Endothelial cell of umbilical vein (primary cell): ENCODE results near the gene MLIP. TPM values are rescaled to one million over a fixed set of nuclear protein-coding genes. Genes with fewer than 3 reads are reported as not detected.

Experiments used
- BruUV-seq: library from RNA; stranded (reverse); fragments of 400-500 nt; replicated peaks from 2 replicates; lab custom pipeline; 2021; lab: Mats Ljungman, UMichigan
- CTCF ChIA-PET: fragments of 300-600, 350-600 bp; sonication (Branson Sonifier 250); formaldehyde crosslinking; loops from one replicate; lab custom pipeline; 2021; ENCODE audit warnings: antibody characterized with exemption, inconsistent platforms; lab: Charles Lee
- POLR2A ChIA-PET: fragments of 300-600, 350-600 bp; sonication (Branson Sonifier 250); formaldehyde crosslinking; loops from one replicate; lab custom pipeline; 2021; ENCODE audit warnings: antibody characterized with exemption, inconsistent platforms; lab: Charles Lee
- DNase-seq: peaks from one replicate; pipeline ENCODE4 v3.0.0-alpha.2; 2011; ENCODE audit warnings: low read depth, low spot score
- FAIRE-seq: peaks from 2 replicates; lab custom pipeline; 2011; peaks lifted over from hg19 to GRCh38; lab: Jason Lieb, UNC
- H2AFZ ChIP-seq: 2 replicates; pipeline ENCODE4 v1.6.0; 2012; ENCODE audit warnings: low read depth, low read length, control low read depth, inconsistent platforms
- H3K27ac ChIP-seq: 2 replicates; pipeline ENCODE4 v1.5.1; 2011; ENCODE audit warnings: low read depth, mild to moderate bottlenecking, control low read depth, low read length, moderate library complexity; ENCODE audit not compliant: insufficient read depth
- H3K27me3 ChIP-seq, 2 experiments: 2 replicates each; pipeline versions ENCODE4 v1.6.0 to v1.6.1; 2011; ENCODE audit warnings: low read length in 2 of 2, mixed read lengths in 1 of 2; ENCODE audit not compliant: control insufficient read depth in 2 of 2, insufficient read depth in 2 of 2
- H3K36me3 ChIP-seq, 2 experiments: 2 replicates in 1 of 2; 3 replicates in 1 of 2; pipeline ENCODE4 v1.5.1; 2011; ENCODE audit warnings: low read length in 2 of 2, mild to moderate bottlenecking in 1 of 2, moderate library complexity in 1 of 2; ENCODE audit not compliant: control insufficient read depth in 2 of 2, insufficient read depth in 2 of 2; ENCODE audit errors: extremely low read depth in 1 of 2
- H3K4me1 ChIP-seq: 3 replicates; pipeline ENCODE4 v1.5.1; 2011; ENCODE audit warnings: mild to moderate bottlenecking, low read length; ENCODE audit not compliant: control insufficient read depth, insufficient read depth; ENCODE audit errors: extremely low read depth
- H3K4me2 ChIP-seq: 2 replicates; pipeline ENCODE4 v1.6.1; 2011; ENCODE audit warnings: low read length, control low read depth, mixed read lengths; ENCODE audit not compliant: insufficient read depth
- H3K4me3 ChIP-seq, 3 experiments: fragments of 200-600 bp in 1 of 3; sonication (generic), shearing (Covaris generic) in 1 of 3; replicated peaks in 1 of 3; 2 replicates each; pipeline ENCODE4 v1.5.1; 2011 to 2016; ENCODE audit warnings: control low read depth in 3 of 3, low read length in 3 of 3, mild to moderate bottlenecking in 2 of 3, inconsistent platforms in 1 of 3, low read depth in 1 of 3, moderate library complexity in 1 of 3; ENCODE audit not compliant: insufficient read depth in 1 of 3
- H3K79me2 ChIP-seq: 2 replicates; pipeline ENCODE4 v1.6.0; 2012; ENCODE audit warnings: low read length, inconsistent platforms; ENCODE audit not compliant: control insufficient read depth, insufficient read depth
- H3K9ac ChIP-seq: replicated peaks from 2 replicates; pipeline ENCODE3; 2011; ENCODE audit warnings: low read length, control low read depth; ENCODE audit not compliant: insufficient read depth; ENCODE audit errors: extremely low read depth
- H3K9me1 ChIP-seq: replicated peaks from 3 replicates; pipeline ENCODE4 v1.6.0; 2011; ENCODE audit warnings: mild to moderate bottlenecking, low read length; ENCODE audit not compliant: control insufficient read depth, insufficient read depth; ENCODE audit errors: extremely low read depth
- H3K9me3 ChIP-seq: replicated peaks from 2 replicates; pipeline ENCODE4 v1.5.1; 2012; ENCODE audit warnings: low read length, inconsistent platforms; ENCODE audit not compliant: control insufficient read depth, insufficient read depth
- H4K20me1 ChIP-seq: replicated peaks from 2 replicates; pipeline ENCODE3; 2011; ENCODE audit warnings: mild to moderate bottlenecking, low read length; ENCODE audit not compliant: control insufficient read depth, insufficient read depth; ENCODE audit errors: extremely low read depth
- CTCF ChIP-seq, 2 donors: IDR thresholded peaks; 1 replicate in 1 of 2; 2 replicates in 1 of 2; pipeline ENCODE4 v1.5.1; 2011; ENCODE audit warnings: low read length in 2 of 2, mild to moderate bottlenecking in 2 of 2, moderate library complexity in 2 of 2, control low read depth in 1 of 2, inconsistent platforms in 1 of 2, low read depth in 1 of 2; ENCODE audit not compliant: insufficient read depth in 1 of 2; ENCODE audit errors: extremely low read depth in 1 of 2
- EZH2 ChIP-seq: IDR thresholded peaks from 2 replicates; pipeline ENCODE4 v1.6.1; 2012; ENCODE audit warnings: borderline replicate concordance, low read depth, mild to moderate bottlenecking, moderate library complexity, low read length, inconsistent platforms; ENCODE audit not compliant: severe bottlenecking
- FOS ChIP-seq: IDR thresholded peaks from 2 replicates; pipeline ENCODE4 v1.6.1; 2011; ENCODE audit warnings: mild to moderate bottlenecking, low read length, moderate library complexity, borderline replicate concordance; ENCODE audit not compliant: insufficient read depth
- GATA2 ChIP-seq: IDR thresholded peaks from 2 replicates; pipeline ENCODE4 v1.7.0; 2011; ENCODE audit warnings: low read depth, mild to moderate bottlenecking, moderate library complexity, mixed read lengths, low read length; ENCODE audit not compliant: insufficient read length, insufficient read depth
- JUN ChIP-seq: IDR thresholded peaks from 2 replicates; pipeline ENCODE4 v1.6.1; 2011; ENCODE audit warnings: borderline replicate concordance, low read depth; ENCODE audit not compliant: insufficient read length, insufficient read depth
- MYC ChIP-seq: IDR thresholded peaks from one replicate; pipeline ENCODE4 v1.6.1; 2011; ENCODE audit warnings: mild to moderate bottlenecking, low read depth, low read length
- POLR2A ChIP-seq: IDR thresholded peaks from 2 replicates; pipeline ENCODE4 v1.6.1; 2012; ENCODE audit warnings: low read depth, mild to moderate bottlenecking, control low read depth, low read length
- POLR2AphosphoS5 ChIP-seq: IDR thresholded peaks from 2 replicates; pipeline ENCODE4 v1.6.1; 2012; ENCODE audit warnings: low read depth, mild to moderate bottlenecking, control low read depth, low read length, moderate library complexity; ENCODE audit not compliant: insufficient read depth
- dilution Hi-C: fragments of 300-500 bp; cut with MboI; formaldehyde crosslinking; loops from one replicate; pipeline ENCODE4 v1.15.0; 2019; ENCODE audit warnings: low sequenced_read_pairs; ENCODE audit not compliant: extremely low pct_ligation_motif_present
- intact Hi-C: fragments of 100-400 bp; cut with micrococcal nuclease; formaldehyde crosslinking; loops from one replicate; pipeline ENCODE4 v1.10.0; 2022
- polyA plus RNA-seq, 4 experiments: library from polyadenylated mRNA; depleted of rRNA in 3 of 4; stranded (reverse) in 3 of 4; unstranded in 1 of 4; fragments of >200 nt; gene quantifications; 2 replicates each; pipeline versions ENCODE4 v1.2.1 to v1.2.3, GENCODE V29; 2011 to 2012; ENCODE audit warnings: missing spikeins in 1 of 4
- total RNA-seq: library from RNA; stranded (reverse); gene quantifications from 2 replicates; pipeline ENCODE4 v1.2.3, GENCODE V29; 2021
- TF ChIP-seq, protein P1 (sequence below): IDR thresholded peaks from 2 replicates; pipeline ENCODE4 v1.6.1; 2011; ENCODE audit not compliant: insufficient read depth, insufficient read length

Gene MLIP
- total and polyA plus RNA-seq, 2 donors (not counting 3 experiments of a cell fraction or from before 2014, with no cell fraction given): 4.1 to 11.6 TPM

- no peaks in the 10 kb centered on the region for H4K20me1 ChIP-seq
- POLR2A ChIA-PET: no interaction called here
- CTCF ChIA-PET: no interaction called here
- H3K4me2 ChIP-seq: no peak overlapping the region
- no peaks in the 10 kb centered on the region for H3K9me1 ChIP-seq
- no peak for TF ChIP-seq FOS
- no peak for TF ChIP-seq JUN
- TF ChIP-seq, protein P1, sequence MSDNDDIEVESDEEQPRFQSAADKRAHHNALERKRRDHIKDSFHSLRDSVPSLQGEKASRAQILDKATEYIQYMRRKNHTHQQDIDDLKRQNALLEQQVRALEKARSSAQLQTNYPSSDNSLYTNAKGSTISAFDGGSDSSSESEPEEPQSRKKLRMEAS: no peak
- TF ChIP-seq MYC: no peak
- TF ChIP-seq POLR2A: no peak
- no peak for TF ChIP-seq CTCF (IDR thresholded peaks at IDR 0.05; ENCODE audit: extremely low read depth in 1 of 2, insufficient read depth in 1 of 2, low read depth in 1 of 2, low read length in 2 of 2)
- TF ChIP-seq POLR2AphosphoS5: no peak
- no peak for TF ChIP-seq EZH2
- no peak for TF ChIP-seq GATA2
- intact Hi-C loops (no loop called here), dilution Hi-C loops (no loop called here)
- H3K79me2 ChIP-seq: no peaks in the 10 kb centered on the region
- H3K4me1 ChIP-seq: no peaks in the 10 kb centered on the region
- BruUV-seq: no TSS peak
- H3K36me3 ChIP-seq: no peaks in the 10 kb centered on the region
- H3K27ac ChIP-seq: no peak overlapping the region
- no peak overlapping the region for H2AFZ ChIP-seq
- no peaks in the 10 kb centered on the region for H3K9me3 ChIP-seq
- H3K9ac ChIP-seq: no peak overlapping the region
- H3K4me3 ChIP-seq: no peak overlapping the region
- FAIRE-seq (no peak), DNase-seq (peak; percentile 8)
- no peaks in the 10 kb centered on the region for H3K27me3 ChIP-seq
Measured at GRCh38 chr6:54173089-54173488, 61.8 kb downstream of the MLIP start.
